GM19463 (cell line): ENCODE results near the gene SEC14L2.

Experiments used
- ATAC-seq: cut with Tn5 transposase; IDR thresholded peaks from one replicate; pipeline ENCODE4 v1.9.1; 2021; ENCODE audit warnings: mild to moderate bottlenecking, moderate library complexity; ENCODE audit not compliant: unreplicated experiment

The SEC14L2 gene

GRCh38 chr22:30396871-30397655, at the start of gene SEC14L2:
TSS of gene SEC14L2 (plus strand) at chr22:30397018. CDS start at chr22:30397117, 99 bp downstream.
- ATAC-seq, result no peak

GRCh38 chr22:30347255-30347892, 49.4 kb upstream of the SEC14L2 start:
- ATAC-seq, result no peak

- no peak for ATAC-seq
Measured at GRCh38 chr22:30348404-30348803, 48.4 kb upstream of the SEC14L2 start.

GRCh38 chr22:30348809-30349208, 48.0 kb upstream of the SEC14L2 start:
- no peak for ATAC-seq

- no peak for ATAC-seq
Measured at GRCh38 chr22:30351226-30351625, 45.6 kb upstream of the SEC14L2 start.

GRCh38 chr22:30354644-30355043, 42.2 kb upstream of the SEC14L2 start:
- no peak for ATAC-seq

GRCh38 chr22:30356449-30357235, 40.2 kb upstream of the SEC14L2 start, which contains the start of the genes CCDC157 and SF3A1:
TSS of gene CCDC157 (plus strand) at chr22:30357007. CDS start at chr22:30366001, 8,994 bp downstream.
TSS of gene SF3A1 (minus strand) at chr22:30356894. CDS start at chr22:30356792, 102 bp downstream.
- ATAC-seq, result peak; percentile 91

- no peak for ATAC-seq
Measured at GRCh38 chr22:30357236-30357570, 39.6 kb upstream of the SEC14L2 start.

GRCh38 chr22:30357650-30358215, 39.1 kb upstream of the SEC14L2 start:
- no peak for ATAC-seq

- ATAC-seq, result no peak
Measured at GRCh38 chr22:30358541-30358940, 38.3 kb upstream of the SEC14L2 start.

GRCh38 chr22:30361916-30362650, 34.7 kb upstream of the SEC14L2 start:
- ATAC-seq, result no peak

GRCh38 chr22:30362651-30363281, 34.1 kb upstream of the SEC14L2 start:
- no peak for ATAC-seq

- ATAC-seq, result no peak
Measured at GRCh38 chr22:30365891-30366290, 30.9 kb upstream of the SEC14L2 start.

- ATAC-seq, result no peak
Measured at GRCh38 chr22:30368420-30368819, 28.4 kb upstream of the SEC14L2 start.

GRCh38 chr22:30370641-30371230, 26.1 kb upstream of the SEC14L2 start:
- ATAC-seq, result no peak

- no peak for ATAC-seq
Measured at GRCh38 chr22:30371321-30371720, 25.5 kb upstream of the SEC14L2 start.

- ATAC-seq, result no peak
Measured at GRCh38 chr22:30371981-30372380, 24.8 kb upstream of the SEC14L2 start.

GRCh38 chr22:30372915-30373314, 23.9 kb upstream of the SEC14L2 start:
- no peak for ATAC-seq
